OCI-LY7 (cell line): Measurements from ENCODE around the gene APBB1IP. TPM values are rescaled to one million over a fixed set of nuclear protein-coding genes. Genes with fewer than 3 reads are reported as not detected.

Source experiments
- BruUV-seq: library from RNA; stranded (reverse); fragments of 400-500 nt; replicated peaks from 2 replicates; lab custom pipeline; 2021; lab: Mats Ljungman, UMichigan
- CTCF ChIA-PET: fragments of 300-600 bp; sonication (Branson Sonifier 250); formaldehyde crosslinking; loops from one replicate; lab custom pipeline; 2022; ENCODE audit warnings: antibody characterized with exemption; ENCODE audit not compliant: unreplicated experiment; lab: Charles Lee
- POLR2A ChIA-PET: fragments of 300-600 bp; sonication (Branson Sonifier 250); formaldehyde crosslinking; loops from one replicate; lab custom pipeline; 2022; ENCODE audit warnings: antibody characterized with exemption; lab: Charles Lee
- DNase-seq: peaks from one replicate; pipeline ENCODE4 v3.0.0-alpha.2; 2015; ENCODE audit warnings: low spot score
- H2AFZ ChIP-seq: fragments of 200-600 bp; sonication (generic), shearing (Covaris generic); 2 replicates; pipeline ENCODE4 v1.6.1; 2014; ENCODE audit warnings: mild to moderate bottlenecking, antibody characterized with exemption, low read length, moderate library complexity
- H3K27ac ChIP-seq: fragments of 200-600 bp; sonication (generic); 2 replicates; pipeline ENCODE4 v1.5.1; 2014; ENCODE audit warnings: mixed run types, low read depth, mild to moderate bottlenecking, moderate library complexity, low read length, inconsistent platforms; ENCODE audit not compliant: poor library complexity, severe bottlenecking
- H3K36me3 ChIP-seq: fragments of 200-600 bp; sonication (generic); 2 replicates; pipeline ENCODE4 v1.6.1; 2014; ENCODE audit warnings: mild to moderate bottlenecking, antibody characterized with exemption, low read length, moderate library complexity, mixed read lengths; ENCODE audit not compliant: insufficient read depth
- H3K4me1 ChIP-seq: fragments of 200-600 bp; sonication (generic); 2 replicates; pipeline ENCODE4 v1.5.1; 2014; ENCODE audit warnings: mild to moderate bottlenecking, low read length; ENCODE audit not compliant: insufficient read depth, poor library complexity, severe bottlenecking
- H3K4me2 ChIP-seq: fragments of 200-600 bp; sonication (generic); 2 replicates; pipeline ENCODE4 v1.6.1; 2014; ENCODE audit warnings: mild to moderate bottlenecking, low read length
- H3K4me3 ChIP-seq: fragments of 200-600 bp; sonication (generic); 2 replicates; pipeline ENCODE4 v1.5.1; 2014; ENCODE audit warnings: mild to moderate bottlenecking, low read depth, low read length; ENCODE audit not compliant: poor library complexity, severe bottlenecking
- H3K79me2 ChIP-seq: fragments of 200-600 bp; sonication (generic); 2 replicates; pipeline ENCODE4 v1.6.1; 2016; ENCODE audit warnings: low read depth, mild to moderate bottlenecking, low read length, moderate library complexity, mixed read lengths; ENCODE audit not compliant: insufficient read depth
- H3K9me2 ChIP-seq: fragments of 200-600 bp; sonication (generic); 2 replicates; pipeline ENCODE4 v1.6.1; 2016; ENCODE audit warnings: mild to moderate bottlenecking, low read length, mixed read lengths; ENCODE audit not compliant: insufficient read depth
- H3K9me3 ChIP-seq: fragments of 200-600 bp; sonication (generic); 2 replicates; pipeline ENCODE4 v1.6.1; 2014; ENCODE audit warnings: mild to moderate bottlenecking, mixed run types, low read length, mixed read lengths
- H4K20me1 ChIP-seq: fragments of 200-600 bp; sonication (generic); 2 replicates; pipeline ENCODE4 v1.6.1; 2014; ENCODE audit warnings: mild to moderate bottlenecking, antibody characterized with exemption, low read length, moderate library complexity, mixed read lengths; ENCODE audit not compliant: insufficient read depth
- EZH2phosphoT487 ChIP-seq: fragments of 200-600 bp; sonication (generic); IDR thresholded peaks from 2 replicates; pipeline ENCODE4 v1.6.1; 2018; ENCODE audit warnings: low read depth, borderline replicate concordance, mild to moderate bottlenecking, mixed run types, antibody characterized with exemption, low read length, moderate library complexity, mixed read lengths
- intact Hi-C: fragments of 100-400 bp; cut with micrococcal nuclease; formaldehyde crosslinking; loops from one replicate; pipeline ENCODE4 v1.10.0; 2022; ENCODE audit not compliant: unreplicated experiment
- total RNA-seq, 2 experiments: library from RNA; depleted of rRNA in 1 of 2; stranded (reverse); fragments of >200 nt in 1 of 2; shearing (Covaris generic) in 1 of 2; gene quantifications; 2 replicates each; pipeline ENCODE4 v1.2.3, GENCODE V29; 2014 to 2022
- TF ChIP-seq, protein P1 (sequence below): fragments of 200-600 bp; sonication (generic); conservative IDR thresholded peaks from 2 replicates; pipeline ENCODE4 v1.5.1; 2014; ENCODE audit warnings: mild to moderate bottlenecking, antibody characterized with exemption, low read length, moderate library complexity, mixed read lengths

APBB1IP gene
- total RNA-seq, 2 experiments from 2014 or later, result 65.8 to 167 TPM

DNA sequence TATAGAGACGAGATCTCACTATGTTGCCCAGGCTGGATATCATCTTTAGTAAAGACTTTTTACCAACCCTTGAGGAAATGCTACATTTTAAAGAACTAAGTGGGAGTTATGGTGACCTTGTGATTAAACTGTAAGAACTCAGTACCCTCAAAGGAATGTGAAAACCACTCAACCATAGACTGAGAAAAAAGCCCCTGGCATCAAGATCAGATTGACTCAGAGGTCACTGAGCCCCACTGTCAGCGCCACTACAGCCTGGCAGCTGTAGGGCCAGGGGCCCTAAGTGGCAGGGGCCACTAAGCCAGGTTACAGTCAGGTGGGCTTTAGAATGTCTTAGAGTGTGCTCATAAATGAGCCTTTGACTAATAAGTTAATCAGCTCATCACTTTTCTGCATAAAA is 55.9 kb downstream of the APBB1IP start:
- H3K4me1 ChIP-seq, result no peaks in the 10 kb centered on the region
- no peak overlapping the region for H2AFZ ChIP-seq
- no peak overlapping the region for H3K4me2 ChIP-seq
- no peaks in the 10 kb centered on the region for H3K9me2 ChIP-seq
- ChIA-PET CTCF (interaction anchor here (0.9 kb wide), 1 partner anchor 10 kb away, joined by 3 read pairs; no protein-coding TSS in a partner anchor), POLR2A (interaction anchor here (0.9 to 1.2 kb wide), 4 partner anchors 11 to 129 kb away, joined by 3 to 5 read pairs (median 4); no protein-coding TSS in a partner anchor)
- no peaks in the 10 kb centered on the region for H4K20me1 ChIP-seq
- intact Hi-C loops, result no loop called here
- H3K9me3 ChIP-seq, result peaks cover 10% of the 10 kb centered on the region; the same call in 1 of the 2 replicates
- no peak overlapping the region for H3K27ac ChIP-seq
- peaks cover 52% of the 10 kb centered on the region for H3K79me2 ChIP-seq
- no peak overlapping the region for H3K4me3 ChIP-seq
- no peak for TF ChIP-seq EZH2phosphoT487
- TF ChIP-seq, protein P1, sequence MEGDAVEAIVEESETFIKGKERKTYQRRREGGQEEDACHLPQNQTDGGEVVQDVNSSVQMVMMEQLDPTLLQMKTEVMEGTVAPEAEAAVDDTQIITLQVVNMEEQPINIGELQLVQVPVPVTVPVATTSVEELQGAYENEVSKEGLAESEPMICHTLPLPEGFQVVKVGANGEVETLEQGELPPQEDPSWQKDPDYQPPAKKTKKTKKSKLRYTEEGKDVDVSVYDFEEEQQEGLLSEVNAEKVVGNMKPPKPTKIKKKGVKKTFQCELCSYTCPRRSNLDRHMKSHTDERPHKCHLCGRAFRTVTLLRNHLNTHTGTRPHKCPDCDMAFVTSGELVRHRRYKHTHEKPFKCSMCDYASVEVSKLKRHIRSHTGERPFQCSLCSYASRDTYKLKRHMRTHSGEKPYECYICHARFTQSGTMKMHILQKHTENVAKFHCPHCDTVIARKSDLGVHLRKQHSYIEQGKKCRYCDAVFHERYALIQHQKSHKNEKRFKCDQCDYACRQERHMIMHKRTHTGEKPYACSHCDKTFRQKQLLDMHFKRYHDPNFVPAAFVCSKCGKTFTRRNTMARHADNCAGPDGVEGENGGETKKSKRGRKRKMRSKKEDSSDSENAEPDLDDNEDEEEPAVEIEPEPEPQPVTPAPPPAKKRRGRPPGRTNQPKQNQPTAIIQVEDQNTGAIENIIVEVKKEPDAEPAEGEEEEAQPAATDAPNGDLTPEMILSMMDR, result no peak
- no TSS peak for BruUV-seq
- no peak for DNase-seq
- peaks cover 91% of the 10 kb centered on the region for H3K36me3 ChIP-seq

DNA sequence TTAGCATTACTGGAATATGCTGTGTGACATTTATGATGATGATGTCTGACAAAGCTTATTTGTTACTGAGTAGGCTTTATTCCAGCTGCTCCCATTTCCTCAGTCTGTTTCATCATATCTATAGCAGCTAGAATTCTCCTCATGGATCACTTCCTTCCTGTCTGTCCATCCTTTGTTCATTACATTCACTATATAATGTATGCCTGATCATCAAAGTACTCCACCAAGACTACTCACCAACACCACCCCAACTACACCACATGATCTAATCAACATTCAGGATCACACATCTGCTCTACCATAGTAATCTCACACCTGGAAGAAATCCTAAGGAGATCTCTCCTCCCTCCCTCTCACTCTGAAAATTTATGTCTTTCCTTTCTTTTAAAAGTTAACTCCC is 61.3 kb downstream of the APBB1IP start:
- POLR2A ChIA-PET, result interaction anchor here (0.5 to 1.0 kb wide), 4 partner anchors 9 to 62 kb away, joined by 3 to 4 read pairs (median 4); no protein-coding TSS in a partner anchor
- no TSS peak for BruUV-seq

More for the DNA sequence above, 61.3 kb downstream of the APBB1IP start:
- no peak for DNase-seq
- intact Hi-C loops, result no loop called here
- Histone ChIP-seq H2AFZ (no peak overlapping the region), H3K79me2 (peaks cover 18% of the 10 kb centered on the region; the same call in 1 of the 2 replicates), H3K4me2 (no peak overlapping the region), H3K9me2 (no peaks in the 10 kb centered on the region), H3K36me3 (peaks cover 98% of the 10 kb centered on the region), H4K20me1 (no peaks in the 10 kb centered on the region), H3K27ac (no peak overlapping the region), H3K9me3 (no peaks in the 10 kb centered on the region), H3K4me3 (no peak overlapping the region), H3K4me1 (no peaks in the 10 kb centered on the region)
- TF ChIP-seq, protein P1, result no peak
- no peak for TF ChIP-seq EZH2phosphoT487
- CTCF ChIA-PET, result interaction anchor here (0.6 kb wide), 1 partner anchor 622 kb away, joined by 3 read pairs; no protein-coding TSS in a partner anchor
